OCI-LY3 (cell line): Measurements from ENCODE around the gene CABP4.

Experiments
- EZH2phosphoT487 ChIP-seq: fragments of 200-600 bp; shearing (Covaris generic); IDR thresholded peaks from 2 replicates; pipeline ENCODE4 v1.6.1; 2018; ENCODE audit warnings: antibody characterized with exemption, mixed run types, low read depth
- TF ChIP-seq, protein P1 (sequence below): fragments of 200-600, 300-600 bp; sonication (generic); IDR thresholded peaks from 2 replicates; pipeline ENCODE4 v1.5.1; 2014; ENCODE audit warnings: antibody characterized with exemption, low read length, low read depth

DNA sequence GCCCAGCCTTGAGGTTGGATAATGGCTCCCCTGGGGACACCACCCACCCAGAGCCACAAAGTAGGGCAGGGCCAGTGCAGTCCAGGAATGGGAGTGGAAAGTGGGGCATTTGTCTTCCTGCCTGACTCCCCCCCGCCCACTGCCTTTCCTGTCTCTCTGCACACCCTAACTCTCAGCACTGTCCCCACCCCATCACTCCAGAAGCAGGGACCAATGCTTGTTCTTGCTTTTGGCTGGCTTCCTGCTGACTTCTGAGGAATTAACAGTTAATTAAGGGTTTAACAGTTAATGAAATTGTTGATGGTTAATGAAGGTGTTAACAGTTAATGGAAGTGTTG lies 45.3 kb downstream of the CABP4 start:
- TF ChIP-seq, protein P1, sequence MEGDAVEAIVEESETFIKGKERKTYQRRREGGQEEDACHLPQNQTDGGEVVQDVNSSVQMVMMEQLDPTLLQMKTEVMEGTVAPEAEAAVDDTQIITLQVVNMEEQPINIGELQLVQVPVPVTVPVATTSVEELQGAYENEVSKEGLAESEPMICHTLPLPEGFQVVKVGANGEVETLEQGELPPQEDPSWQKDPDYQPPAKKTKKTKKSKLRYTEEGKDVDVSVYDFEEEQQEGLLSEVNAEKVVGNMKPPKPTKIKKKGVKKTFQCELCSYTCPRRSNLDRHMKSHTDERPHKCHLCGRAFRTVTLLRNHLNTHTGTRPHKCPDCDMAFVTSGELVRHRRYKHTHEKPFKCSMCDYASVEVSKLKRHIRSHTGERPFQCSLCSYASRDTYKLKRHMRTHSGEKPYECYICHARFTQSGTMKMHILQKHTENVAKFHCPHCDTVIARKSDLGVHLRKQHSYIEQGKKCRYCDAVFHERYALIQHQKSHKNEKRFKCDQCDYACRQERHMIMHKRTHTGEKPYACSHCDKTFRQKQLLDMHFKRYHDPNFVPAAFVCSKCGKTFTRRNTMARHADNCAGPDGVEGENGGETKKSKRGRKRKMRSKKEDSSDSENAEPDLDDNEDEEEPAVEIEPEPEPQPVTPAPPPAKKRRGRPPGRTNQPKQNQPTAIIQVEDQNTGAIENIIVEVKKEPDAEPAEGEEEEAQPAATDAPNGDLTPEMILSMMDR = no peak
- TF ChIP-seq EZH2phosphoT487 = no peak
